IPS-15b (cell line): Measurements from ENCODE around the gene ZNF664.

Experiments
- H3K27me3 ChIP-seq: one replicate; pipeline ENCODE4 v1.6.1; 2013; ENCODE audit warnings: low read length; ENCODE audit not compliant: control insufficient read depth, insufficient read depth
- H3K36me3 ChIP-seq: one replicate; pipeline ENCODE4 v1.6.1; 2013; ENCODE audit warnings: low read length; ENCODE audit not compliant: control insufficient read depth, insufficient read depth
- H3K4me1 ChIP-seq: one replicate; pipeline ENCODE4 v1.6.1; 2013; ENCODE audit warnings: mild to moderate bottlenecking, low read length; ENCODE audit not compliant: control insufficient read depth, insufficient read depth
- H3K4me3 ChIP-seq: one replicate; pipeline ENCODE4 v1.5.1; 2013; ENCODE audit warnings: low read depth, low read length
- H3K9ac ChIP-seq: one replicate; pipeline ENCODE4 v1.6.1; 2013; ENCODE audit warnings: low read depth, mild to moderate bottlenecking, low read length
- H3K9me3 ChIP-seq: one replicate; pipeline ENCODE4 v1.6.1; 2013; ENCODE audit warnings: mild to moderate bottlenecking, low read length; ENCODE audit not compliant: control insufficient read depth, insufficient read depth

Gene ZNF664

DNA sequence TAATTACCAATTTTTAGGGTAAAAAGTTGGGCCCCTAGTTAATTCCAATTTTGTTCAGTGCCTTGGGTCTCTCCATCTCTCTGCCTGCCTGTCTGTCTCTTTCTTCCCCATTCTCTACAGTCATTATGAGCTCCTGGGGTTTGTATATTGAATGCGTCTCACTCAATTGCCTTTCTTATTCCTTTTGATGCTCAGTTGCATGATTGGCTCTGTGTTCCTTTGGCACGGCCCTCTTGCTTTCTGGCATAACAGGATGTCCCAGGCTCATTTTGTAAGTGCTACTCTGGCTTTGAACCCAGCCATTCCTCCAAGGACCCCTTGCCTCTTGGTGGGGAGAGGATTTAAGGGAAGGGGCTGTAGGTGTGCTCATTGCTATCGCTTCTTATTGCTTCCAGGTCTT lies 35.6 kb downstream of the ZNF664 start:
- Histone ChIP-seq H3K4me3 (no peak overlapping the region), H3K9ac (no peak overlapping the region), H3K36me3 (no peaks in the 10 kb centered on the region), H3K4me1 (no peaks in the 10 kb centered on the region), H3K9me3 (no peaks in the 10 kb centered on the region), H3K27me3 (no peaks in the 10 kb centered on the region)

DNA sequence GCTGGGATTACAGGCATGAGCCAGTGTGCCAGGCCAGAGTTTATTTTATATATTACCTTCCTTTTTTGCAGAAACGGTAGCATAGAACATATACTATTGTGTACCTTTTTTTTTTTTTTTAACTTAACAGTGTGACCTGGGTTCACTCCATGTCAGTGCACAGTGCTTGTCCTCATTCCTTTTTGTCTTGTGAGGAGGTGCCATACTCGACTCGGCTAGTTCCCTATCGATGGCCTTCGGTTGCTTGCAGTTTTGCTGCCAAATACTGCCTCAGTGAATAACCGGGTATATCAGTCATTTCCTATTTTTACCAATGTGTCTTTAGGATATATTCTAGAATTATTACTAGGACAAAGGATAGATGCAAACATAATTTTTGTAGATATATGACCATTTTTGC lies 36.8 kb downstream of the ZNF664 start:
- H3K9me3 ChIP-seq: no peaks in the 10 kb centered on the region
- H3K36me3 ChIP-seq: no peaks in the 10 kb centered on the region
- H3K4me3 ChIP-seq: no peak overlapping the region
- no peak overlapping the region for H3K9ac ChIP-seq
- no peaks in the 10 kb centered on the region for H3K4me1 ChIP-seq
- H3K27me3 ChIP-seq: no peaks in the 10 kb centered on the region

DNA sequence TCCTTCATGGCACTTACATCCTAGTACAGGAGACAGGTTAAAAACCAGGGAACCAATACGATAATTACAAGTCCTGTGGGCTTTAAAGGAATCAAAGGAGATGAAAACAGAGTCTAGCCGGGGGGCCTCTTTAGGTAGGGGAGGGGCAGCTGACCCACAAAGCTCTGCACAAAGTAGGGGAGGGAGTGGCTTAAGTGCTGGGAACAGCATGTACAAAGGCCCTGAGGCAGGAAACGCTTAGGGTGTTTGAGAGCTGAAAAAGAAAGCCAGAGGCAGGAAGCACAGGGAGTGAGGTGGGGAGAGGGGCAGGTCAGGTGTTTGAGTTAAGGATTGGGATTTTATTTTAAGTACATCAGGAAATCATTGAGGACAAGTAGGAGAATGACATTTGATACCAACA lies 37.7 kb downstream of the ZNF664 start:
- H3K4me3 ChIP-seq: no peak overlapping the region
- H3K4me1 ChIP-seq: no peaks in the 10 kb centered on the region
- H3K36me3 ChIP-seq: no peaks in the 10 kb centered on the region
- no peak overlapping the region for H3K9ac ChIP-seq
- H3K9me3 ChIP-seq: no peaks in the 10 kb centered on the region
- no peaks in the 10 kb centered on the region for H3K27me3 ChIP-seq

DNA sequence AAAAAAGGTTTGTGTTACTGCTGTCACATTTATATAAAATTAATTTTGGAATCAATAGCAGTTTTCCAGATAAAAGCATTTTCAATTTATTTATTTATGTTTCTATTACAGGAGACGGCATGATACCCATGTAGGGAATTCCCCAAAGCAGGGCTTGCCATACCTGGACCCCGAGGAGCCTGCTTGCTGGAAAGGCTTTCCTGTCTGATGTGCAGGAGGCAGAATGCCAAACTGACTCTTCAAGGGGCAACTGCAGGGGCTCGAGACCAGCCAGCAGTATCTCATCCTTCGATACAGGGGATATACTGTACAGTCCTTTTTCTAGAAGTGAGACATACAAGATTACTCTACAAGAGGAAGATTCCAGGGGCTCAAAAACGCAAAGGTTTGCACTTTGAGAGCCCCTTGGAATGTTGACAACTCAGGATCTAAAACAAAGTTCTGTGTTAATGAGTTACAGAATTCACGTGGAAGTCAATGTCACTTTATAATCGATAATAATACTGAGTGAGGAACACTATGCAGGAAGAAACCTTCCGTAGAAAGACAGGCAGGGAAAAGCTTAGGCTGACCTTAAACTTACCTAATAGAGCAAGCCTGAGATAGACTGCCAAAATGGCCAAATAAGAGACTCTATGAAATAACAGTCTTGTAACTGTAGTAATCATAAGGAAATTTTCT lies 38.6 kb downstream of the ZNF664 start:
- Histone ChIP-seq H3K36me3 (no peaks in the 10 kb centered on the region), H3K27me3 (no peaks in the 10 kb centered on the region), H3K9ac (no peak overlapping the region), H3K4me3 (no peak overlapping the region), H3K4me1 (no peaks in the 10 kb centered on the region), H3K9me3 (no peaks in the 10 kb centered on the region)

DNA sequence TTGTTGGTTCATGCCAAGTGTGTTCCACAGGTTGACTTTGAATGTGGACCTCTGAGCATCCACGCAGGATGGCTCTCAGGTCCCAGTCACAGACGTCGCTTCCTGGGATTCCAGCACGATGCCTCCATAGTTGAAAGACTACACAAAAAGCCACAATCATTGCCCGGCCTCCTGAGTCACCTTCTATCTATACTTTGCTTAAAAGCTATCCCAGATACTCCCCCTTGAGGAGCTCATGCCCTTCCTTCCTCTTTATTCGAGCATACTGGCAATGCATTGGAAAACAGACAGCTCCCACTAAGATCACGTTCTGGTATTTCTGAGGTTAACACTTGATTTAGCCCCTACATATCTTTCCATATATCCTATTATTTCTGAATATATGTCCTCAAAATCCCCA lies 40.1 kb downstream of the ZNF664 start:
- H3K9ac ChIP-seq: no peak overlapping the region
- no peaks in the 10 kb centered on the region for H3K9me3 ChIP-seq
- no peaks in the 10 kb centered on the region for H3K4me1 ChIP-seq
- H3K4me3 ChIP-seq: no peak overlapping the region
- H3K36me3 ChIP-seq: no peaks in the 10 kb centered on the region
- H3K27me3 ChIP-seq: no peaks in the 10 kb centered on the region

DNA sequence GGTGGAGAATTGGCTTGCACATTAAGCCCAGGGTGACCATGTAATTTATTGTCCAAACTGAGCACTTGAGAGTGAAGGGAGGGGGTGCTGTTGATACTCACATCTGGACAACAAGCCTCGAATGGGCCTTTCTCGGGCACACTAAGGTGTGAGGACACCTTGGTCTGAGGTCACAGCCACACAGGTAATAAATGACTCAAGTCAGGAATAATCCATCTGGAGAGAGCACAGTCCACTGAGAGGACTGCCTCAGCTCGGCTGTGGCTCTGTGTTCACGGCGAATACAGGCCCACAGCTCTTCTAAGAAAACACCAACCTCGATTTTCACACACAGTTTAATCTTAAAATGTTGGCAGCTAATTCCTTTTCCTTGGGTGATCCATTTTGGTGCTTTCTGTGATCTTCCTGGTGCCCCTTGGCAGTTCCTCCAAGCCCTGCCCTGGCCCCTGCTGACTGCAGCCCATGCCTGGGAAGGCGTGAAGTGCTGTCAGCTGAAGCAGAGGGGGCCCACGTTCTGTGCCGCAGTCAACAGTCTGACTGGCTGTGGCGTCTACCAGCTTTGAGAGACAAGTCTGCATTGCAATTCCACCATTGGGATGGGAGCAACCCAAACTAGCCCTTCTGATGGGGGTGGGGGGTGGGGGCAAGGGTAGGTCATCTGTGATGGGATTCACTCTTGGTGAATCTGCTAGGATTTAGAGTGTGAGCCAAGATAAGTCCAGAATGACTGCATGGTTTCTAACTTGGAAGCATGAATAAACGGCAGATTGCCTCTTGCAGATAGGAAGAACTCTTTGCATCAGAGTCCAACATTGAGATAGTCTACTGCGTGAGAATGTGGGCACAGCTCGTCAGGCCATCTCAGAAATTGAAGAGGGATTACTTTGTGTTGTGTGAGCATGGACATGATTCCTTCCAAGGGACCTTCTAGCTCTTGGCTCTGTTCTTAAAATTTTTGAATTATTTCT lies 42.8 kb downstream of the ZNF664 start:
- H3K4me3 ChIP-seq: no peak overlapping the region
- H3K36me3 ChIP-seq: no peaks in the 10 kb centered on the region
- no peaks in the 10 kb centered on the region for H3K27me3 ChIP-seq
- no peaks in the 10 kb centered on the region for H3K4me1 ChIP-seq
- H3K9me3 ChIP-seq: no peaks in the 10 kb centered on the region
- no peak overlapping the region for H3K9ac ChIP-seq

DNA sequence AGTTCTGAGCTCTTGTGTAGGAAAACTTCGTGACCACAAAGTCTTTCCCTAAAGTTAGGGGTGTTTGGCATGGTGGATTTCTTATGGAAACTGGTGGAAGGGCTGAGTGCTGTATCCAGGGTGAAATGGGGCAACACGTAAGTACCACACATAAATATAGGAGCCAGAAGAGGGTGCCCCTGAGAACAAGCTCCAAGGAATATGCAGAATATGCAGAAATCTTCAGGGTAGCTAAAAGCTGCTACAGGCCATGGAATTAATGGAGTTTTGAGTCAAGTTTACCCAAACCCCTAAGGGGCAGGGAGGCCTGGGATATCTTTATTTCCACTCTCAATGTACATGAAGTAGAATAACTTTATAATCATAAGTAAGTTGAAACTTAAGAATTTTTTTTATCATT lies 44.0 kb downstream of the ZNF664 start:
- H3K9ac ChIP-seq: no peak overlapping the region
- H3K36me3 ChIP-seq: no peaks in the 10 kb centered on the region
- H3K4me3 ChIP-seq: no peak overlapping the region
- no peaks in the 10 kb centered on the region for H3K4me1 ChIP-seq
- no peaks in the 10 kb centered on the region for H3K9me3 ChIP-seq
- H3K27me3 ChIP-seq: no peaks in the 10 kb centered on the region

DNA sequence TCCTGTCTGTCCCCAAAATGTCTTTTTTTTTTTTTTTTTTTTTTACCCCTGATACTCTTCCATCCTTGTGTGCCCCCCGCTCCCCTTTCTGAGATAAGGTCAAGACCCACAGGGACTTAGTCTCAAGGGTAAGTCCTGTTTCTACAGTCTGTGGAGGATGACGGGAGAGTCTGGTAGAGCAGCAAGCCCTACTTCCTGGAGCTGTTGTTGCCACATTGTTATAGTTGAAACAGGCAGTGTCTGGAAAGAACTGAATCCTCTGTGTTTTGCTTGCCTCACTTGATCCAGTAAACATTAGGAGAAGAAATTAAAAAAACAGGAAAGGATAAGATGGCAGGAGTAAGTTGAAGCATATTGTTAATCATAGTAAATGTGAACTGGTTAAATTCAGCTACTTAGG lies 45.5 kb downstream of the ZNF664 start:
- no peaks in the 10 kb centered on the region for H3K27me3 ChIP-seq
- H3K4me3 ChIP-seq: no peak overlapping the region
- no peaks in the 10 kb centered on the region for H3K4me1 ChIP-seq
- no peaks in the 10 kb centered on the region for H3K9me3 ChIP-seq
- H3K9ac ChIP-seq: no peak overlapping the region
- H3K36me3 ChIP-seq: no peaks in the 10 kb centered on the region

DNA sequence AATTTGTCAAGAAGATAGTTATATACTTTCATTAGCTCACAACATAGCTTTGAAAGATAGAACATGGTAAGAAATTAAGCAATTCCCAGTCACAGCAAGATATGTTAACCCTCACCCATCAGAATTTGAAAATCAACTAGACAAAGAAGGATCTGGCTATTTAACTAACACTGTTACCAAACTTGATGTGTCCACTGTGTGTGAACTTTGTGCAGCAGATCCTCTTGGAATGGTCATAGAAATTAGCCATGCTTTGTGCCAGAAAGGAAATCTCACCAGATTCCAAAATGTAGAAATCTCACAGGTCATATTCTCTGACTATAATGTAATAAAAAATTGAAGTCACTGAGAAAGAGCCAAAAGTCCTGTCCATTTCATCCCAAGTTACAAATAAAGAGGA lies 46.1 kb downstream of the ZNF664 start:
- H3K27me3 ChIP-seq: no peaks in the 10 kb centered on the region
- H3K9me3 ChIP-seq: no peaks in the 10 kb centered on the region
- H3K9ac ChIP-seq: no peak overlapping the region
- no peaks in the 10 kb centered on the region for H3K4me1 ChIP-seq
- no peak overlapping the region for H3K4me3 ChIP-seq
- no peaks in the 10 kb centered on the region for H3K36me3 ChIP-seq

DNA sequence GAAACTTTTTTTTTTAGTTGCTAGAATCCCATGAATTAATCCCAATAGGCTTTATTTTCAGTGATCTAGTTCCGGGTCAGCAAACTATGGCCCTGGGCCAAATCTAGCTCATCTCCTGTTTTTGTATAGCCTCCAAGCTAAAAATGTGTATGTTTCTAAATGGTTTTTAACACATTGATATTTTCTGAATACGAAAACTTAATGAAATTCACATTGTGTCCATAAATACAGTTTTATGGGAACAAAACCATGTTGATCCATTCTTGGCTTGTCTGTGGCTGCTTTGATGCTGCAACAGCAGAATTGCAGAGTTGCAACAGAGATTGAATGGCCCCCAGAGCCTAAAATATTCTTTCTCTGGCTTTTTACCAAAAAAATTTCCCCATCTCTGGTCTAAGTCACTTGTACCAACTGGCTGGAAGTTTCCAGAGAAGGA lies 47.5 kb downstream of the ZNF664 start:
- Histone ChIP-seq H3K9me3 (no peaks in the 10 kb centered on the region), H3K9ac (no peak overlapping the region), H3K4me1 (no peaks in the 10 kb centered on the region), H3K36me3 (no peaks in the 10 kb centered on the region), H3K27me3 (no peaks in the 10 kb centered on the region), H3K4me3 (no peak overlapping the region)

DNA sequence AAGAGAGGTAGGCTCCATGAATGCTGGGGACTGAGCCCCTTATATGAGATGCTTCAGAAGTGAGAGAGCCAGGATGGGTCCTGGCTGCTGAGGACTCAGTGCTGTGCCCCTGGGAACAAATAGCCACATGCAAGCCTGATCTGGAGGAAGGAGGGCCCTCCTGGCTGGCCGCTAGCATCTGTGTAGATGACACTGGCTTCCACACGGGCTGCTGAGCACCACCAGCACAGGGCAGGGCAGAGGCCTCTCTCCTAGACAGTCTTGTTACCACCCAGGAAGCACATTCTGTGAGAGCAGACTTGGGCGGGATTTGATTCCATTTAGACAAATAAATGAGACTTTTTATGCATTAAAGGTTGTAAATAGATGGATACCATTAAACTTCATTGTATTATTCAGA lies 48.0 kb downstream of the ZNF664 start:
- no peaks in the 10 kb centered on the region for H3K9me3 ChIP-seq
- H3K4me1 ChIP-seq: no peaks in the 10 kb centered on the region
- H3K4me3 ChIP-seq: no peak overlapping the region
- H3K36me3 ChIP-seq: no peaks in the 10 kb centered on the region
- no peaks in the 10 kb centered on the region for H3K27me3 ChIP-seq
- H3K9ac ChIP-seq: no peak overlapping the region

DNA sequence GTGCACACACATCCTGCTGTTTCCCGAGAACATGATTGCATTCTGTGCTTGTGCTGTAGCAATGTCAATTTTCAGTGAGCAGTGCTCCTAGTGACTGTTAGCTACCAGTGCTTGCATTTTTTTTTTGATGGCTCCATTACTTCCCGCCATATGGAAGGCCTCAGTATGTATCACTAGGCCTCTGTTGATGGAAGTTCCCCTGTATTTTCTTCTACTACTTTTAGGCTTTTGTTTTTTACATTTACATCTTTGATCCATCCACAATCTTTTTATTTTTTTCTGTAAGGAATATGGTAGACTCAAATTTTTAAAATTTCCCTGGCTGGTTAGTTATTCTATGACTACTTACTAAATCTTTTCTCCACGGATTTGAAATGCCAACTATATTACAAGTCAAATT lies 49.1 kb downstream of the ZNF664 start:
- no peaks in the 10 kb centered on the region for H3K36me3 ChIP-seq
- H3K9me3 ChIP-seq: no peaks in the 10 kb centered on the region
- H3K4me1 ChIP-seq: no peaks in the 10 kb centered on the region
- H3K4me3 ChIP-seq: no peak overlapping the region
- H3K27me3 ChIP-seq: no peaks in the 10 kb centered on the region
- H3K9ac ChIP-seq: no peak overlapping the region
